GM18505 (cell line): ENCODE data around the gene IER5.

ENCODE experiments used
- ATAC-seq: cut with Tn5 transposase; IDR thresholded peaks from one replicate; pipeline ENCODE4 v1.9.1; 2021; ENCODE audit not compliant: unreplicated experiment
- POLR2A ChIP-seq: IDR thresholded peaks from 4 replicates; pipeline ENCODE4 v1.6.1; 2011; ENCODE audit warnings: borderline replicate concordance; ENCODE audit not compliant: insufficient read depth, insufficient read length; ENCODE audit errors: extremely low read depth

The IER5 gene

DNA sequence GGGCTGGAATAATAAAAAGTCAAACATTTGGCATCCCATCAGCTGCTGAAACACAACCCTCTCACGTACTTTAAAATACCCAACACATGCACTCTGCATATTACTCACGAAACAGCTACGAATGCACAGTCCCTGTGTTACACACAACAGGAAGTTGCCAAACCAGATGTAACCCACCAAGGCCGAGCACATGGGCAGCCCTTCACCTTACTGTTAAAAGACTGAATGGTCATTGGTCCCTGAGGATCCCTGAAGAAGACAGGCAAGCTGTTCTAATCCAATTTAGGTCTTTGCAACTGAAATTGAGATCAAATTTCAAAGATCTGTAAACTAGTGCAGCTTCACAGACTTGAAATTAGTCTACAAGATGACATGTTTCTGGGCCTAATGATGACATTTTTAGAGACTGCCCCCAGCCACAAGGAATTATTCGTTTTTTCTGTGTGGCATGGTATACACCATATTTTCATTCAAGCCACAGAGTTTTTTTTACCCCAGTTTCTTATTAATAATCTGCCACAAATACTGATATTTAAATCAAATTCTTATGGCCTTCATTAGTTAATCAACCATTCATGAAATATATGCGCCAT lies 25.6 kb upstream of the IER5 start:
- peak; percentile 59 for ATAC-seq

GRCh38 chr1:181064011-181064623 lies 24.4 kb upstream of the IER5 start:
- ATAC-seq, result no peak
- TF ChIP-seq POLR2A, result no peak

More for the DNA sequence above, 25.6 kb upstream of the IER5 start:
- peak; percentile 9 for TF ChIP-seq POLR2A

GRCh38 chr1:181064702-181065101 lies 23.8 kb upstream of the IER5 start:
- ATAC-seq, result no peak
- TF ChIP-seq POLR2A, result no peak

- no peak for TF ChIP-seq POLR2A
- ATAC-seq, result no peak
These were observed 14.9 kb upstream of the IER5 start for GRCh38 chr1:181073638-181074037.

- TF ChIP-seq POLR2A, result no peak
These were observed 12.6 kb upstream of the IER5 start for GRCh38 chr1:181075766-181076350.

DNA sequence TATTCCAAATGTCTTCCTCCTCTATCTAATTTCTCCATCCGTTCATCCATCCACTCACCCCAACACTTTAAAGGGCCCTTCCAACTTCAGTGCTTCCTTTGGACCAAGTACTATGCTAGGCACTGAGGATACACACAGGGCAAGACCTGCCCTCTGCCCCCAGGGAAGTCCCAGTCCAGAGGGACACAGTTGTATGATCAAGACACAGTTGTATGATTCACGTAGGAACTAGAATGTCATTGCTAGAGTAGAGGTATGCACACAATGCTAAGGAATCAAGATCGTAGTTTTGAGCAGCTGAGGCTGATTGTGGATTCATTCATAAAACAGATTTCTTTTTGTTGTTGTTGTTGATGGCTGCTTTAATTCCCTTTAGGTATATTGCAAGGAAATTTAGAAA lies 11.6 kb upstream of the IER5 start:
- no peak for ATAC-seq
- no peak for TF ChIP-seq POLR2A

More at GRCh38 chr1:181075766-181076350, 12.6 kb upstream of the IER5 start:
- ATAC-seq, result no peak

DNA sequence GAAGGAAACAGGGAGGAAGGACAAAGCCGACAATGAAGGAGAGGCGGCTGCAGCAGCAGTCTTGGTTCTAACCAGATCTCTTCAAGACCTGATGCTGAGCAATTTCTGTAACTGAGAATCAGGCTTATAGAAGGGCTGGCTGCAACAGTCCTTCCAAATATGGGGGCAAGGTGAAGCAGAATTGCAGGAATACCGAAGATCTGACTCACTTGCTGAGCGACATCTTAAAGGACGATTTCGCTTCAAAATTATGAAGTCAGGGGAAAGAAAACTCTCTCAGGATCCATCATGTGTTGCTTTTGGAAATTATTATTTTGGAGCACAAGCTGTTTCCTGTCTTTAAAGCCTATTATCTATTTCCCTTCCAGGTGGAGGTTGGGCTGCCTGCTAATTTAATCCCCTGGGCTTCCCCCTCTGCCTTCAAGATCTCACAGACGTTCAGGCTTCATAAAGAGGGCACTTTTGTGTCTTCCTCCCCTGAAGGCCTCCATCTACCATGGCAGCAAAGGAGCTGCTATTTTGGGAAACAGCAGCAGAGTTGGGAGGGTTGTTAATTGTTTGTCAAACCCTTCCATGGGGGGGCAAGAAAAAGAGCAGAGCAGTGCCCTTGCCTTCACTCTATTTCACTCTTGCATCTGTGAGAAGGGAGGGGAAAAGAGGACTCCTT lies 10.8 kb upstream of the IER5 start:
- TF ChIP-seq POLR2A, result no peak
- ATAC-seq, result no peak

GRCh38 chr1:181079382-181079781 lies 9.1 kb upstream of the IER5 start:
- no peak for TF ChIP-seq POLR2A
- ATAC-seq, result no peak

DNA sequence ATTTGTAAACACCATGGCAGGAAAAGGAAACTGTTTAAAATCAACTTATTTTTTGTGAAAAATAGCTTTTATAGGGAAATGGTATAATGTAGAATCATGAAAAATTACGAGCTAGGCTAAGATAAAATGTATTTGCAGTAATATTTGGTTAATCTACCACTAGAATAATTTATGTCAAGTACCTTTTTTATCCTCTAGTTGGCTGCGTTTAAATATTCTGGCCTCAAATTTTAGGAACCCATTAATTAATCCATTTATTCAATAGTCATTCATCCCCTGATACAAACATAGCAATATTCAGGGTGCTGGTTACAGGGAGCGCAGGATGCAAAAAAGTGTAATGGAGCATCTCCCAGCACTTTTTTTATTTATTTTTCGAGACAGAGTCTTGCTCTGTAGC lies 8.6 kb upstream of the IER5 start:
- no peak for TF ChIP-seq POLR2A
- no peak for ATAC-seq

DNA sequence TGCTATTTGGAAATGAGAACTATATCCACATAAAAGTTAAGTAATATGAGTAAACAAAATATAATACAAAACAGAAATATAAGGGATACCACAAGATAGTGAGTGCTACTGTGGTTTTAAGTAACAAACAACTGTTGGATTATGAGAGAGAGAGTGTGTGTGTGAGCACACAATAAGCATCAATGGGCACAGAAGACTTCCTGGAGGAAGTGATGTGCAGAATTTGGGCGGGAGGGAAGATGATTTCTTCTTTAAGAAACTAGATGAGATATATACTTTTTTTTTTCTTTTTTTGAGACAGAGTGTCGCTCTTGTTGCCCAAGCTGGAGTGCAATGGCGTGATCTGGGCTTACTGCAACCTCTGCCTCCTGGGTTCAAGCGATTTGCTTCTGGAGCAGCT lies 7.9 kb upstream of the IER5 start:
- no peak for ATAC-seq
- no peak for TF ChIP-seq POLR2A

DNA sequence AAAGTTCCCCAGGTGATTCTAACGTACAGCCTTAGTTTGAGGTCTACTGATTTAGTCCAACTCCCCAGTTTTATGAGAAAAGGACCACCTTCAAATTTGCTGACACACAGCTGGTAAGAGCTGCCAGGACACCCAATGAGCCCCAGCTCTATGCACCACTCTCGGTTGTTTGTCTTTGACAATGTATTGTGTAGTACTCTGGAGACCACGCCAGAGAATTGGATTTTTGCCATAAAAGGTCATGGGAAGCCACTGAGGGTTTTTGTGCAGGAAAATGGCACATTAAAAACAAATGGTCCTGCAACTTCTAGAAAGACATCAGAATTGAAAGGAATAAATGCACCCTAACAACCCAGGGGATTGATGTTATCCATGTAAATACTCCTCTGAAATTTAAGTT lies 7.1 kb upstream of the IER5 start:
- ATAC-seq, result no peak

GRCh38 chr1:181083842-181084605 lies 4.5 kb upstream of the IER5 start:
- TF ChIP-seq POLR2A, result no peak
- ATAC-seq, result no peak

More for the DNA sequence above, 7.1 kb upstream of the IER5 start:
- no peak for TF ChIP-seq POLR2A

- ATAC-seq, result no peak
- no peak for TF ChIP-seq POLR2A
These were observed 3.9 kb upstream of the IER5 start for GRCh38 chr1:181084606-181084969.
